ENCODE results near the gene PCDHGB2.
"Not testable (repeated sequence)": the region's sequence is repeated elsewhere in the genome, so short reads cannot be mapped to it uniquely, and the experiment has no call there.

The PCDHGB2 gene

GRCh38 chr5:141375444-141376155 lies 15.8 kb downstream of the PCDHGB2 start:
- not testable (repeated sequence) for H3K4me1 ChIP-seq (ENCODE audit: control insufficient read depth, insufficient read depth, low read length); H3K4me3 ChIP-seq (ENCODE audit: low read length); H3K9ac ChIP-seq (ENCODE audit: low read length); H3K36me3 ChIP-seq (ENCODE audit: control insufficient read depth, insufficient read depth, low read length)
- Histone ChIP-seq H3K27me3 (ENCODE audit: control insufficient read depth, insufficient read depth, low read length) (peaks cover 17% of the 10 kb centered on the region), H3K9me3 (ENCODE audit: control insufficient read depth, low read length) (peaks cover 18% of the 10 kb centered on the region)

GRCh38 chr5:141382469-141383294 lies 22.9 kb downstream of the PCDHGB2 start, which contains the start of gene PCDHGA7:
Gene PCDHGA7, plus strand, starts transcription at chr5:141382742. Its CDS starts 158 bp downstream, at chr5:141382900.
- Histone ChIP-seq H3K9me3 (ENCODE audit: control insufficient read depth, low read length) (peaks cover 15% of the 10 kb centered on the region), H3K4me3 (ENCODE audit: low read length) (peak within 1 kb of the TSS; percentile 41), H3K4me1 (ENCODE audit: control insufficient read depth, insufficient read depth, low read length) (no peaks in the 10 kb centered on the region), H3K9ac (ENCODE audit: low read length) (no peak within 1 kb of the TSS), H3K36me3 (ENCODE audit: control insufficient read depth, insufficient read depth, low read length) (no peaks in the 10 kb centered on the region), H3K27me3 (ENCODE audit: control insufficient read depth, insufficient read depth, low read length) (peaks cover 15% of the 10 kb centered on the region)

- Histone ChIP-seq H3K27me3 (ENCODE audit: control insufficient read depth, insufficient read depth, low read length) (peaks cover 17% of the 10 kb centered on the region), H3K4me3 (ENCODE audit: low read length) (no peak overlapping the region), H3K9ac (ENCODE audit: low read length) (no peak overlapping the region), H3K4me1 (ENCODE audit: control insufficient read depth, insufficient read depth, low read length) (no peaks in the 10 kb centered on the region), H3K9me3 (ENCODE audit: control insufficient read depth, low read length) (peaks cover 17% of the 10 kb centered on the region), H3K36me3 (ENCODE audit: control insufficient read depth, insufficient read depth, low read length) (no peaks in the 10 kb centered on the region)
Observed at GRCh38 chr5:141383345-141383744, 23.6 kb downstream of the PCDHGB2 start.

GRCh38 chr5:141384471-141385267 lies 24.9 kb downstream of the PCDHGB2 start:
- Histone ChIP-seq H3K9ac (ENCODE audit: low read length) (no peak overlapping the region), H3K9me3 (ENCODE audit: control insufficient read depth, low read length) (peaks cover 23% of the 10 kb centered on the region), H3K4me1 (ENCODE audit: control insufficient read depth, insufficient read depth, low read length) (no peaks in the 10 kb centered on the region), H3K36me3 (ENCODE audit: control insufficient read depth, insufficient read depth, low read length) (no peaks in the 10 kb centered on the region), H3K4me3 (ENCODE audit: low read length) (no peak overlapping the region), H3K27me3 (ENCODE audit: control insufficient read depth, insufficient read depth, low read length) (peaks cover 28% of the 10 kb centered on the region)

GRCh38 chr5:141387557-141388311 lies 27.9 kb downstream of the PCDHGB2 start, which contains the start of gene PCDHGB4:
Gene PCDHGB4, plus strand, starts transcription at chr5:141387698. Its CDS starts 187 bp downstream, at chr5:141387885.
- H3K36me3 ChIP-seq (ENCODE audit: control insufficient read depth, insufficient read depth, low read length); H3K9ac ChIP-seq (ENCODE audit: low read length); H3K4me3 ChIP-seq (ENCODE audit: low read length); H3K4me1 ChIP-seq (ENCODE audit: control insufficient read depth, insufficient read depth, low read length): not testable (repeated sequence)
- H3K9me3 ChIP-seq (ENCODE audit: control insufficient read depth, low read length) = peaks cover 23% of the 10 kb centered on the region
- peaks cover 27% of the 10 kb centered on the region for H3K27me3 ChIP-seq (ENCODE audit: control insufficient read depth, insufficient read depth, low read length)

GRCh38 chr5:141388661-141389060 lies 28.9 kb downstream of the PCDHGB2 start:
- no peak overlapping the region for H3K9ac ChIP-seq (ENCODE audit: low read length)
- H3K4me3 ChIP-seq (ENCODE audit: low read length) = no peak overlapping the region
- H3K27me3 ChIP-seq (ENCODE audit: control insufficient read depth, insufficient read depth, low read length) = peaks cover 20% of the 10 kb centered on the region
- peaks cover 14% of the 10 kb centered on the region for H3K9me3 ChIP-seq (ENCODE audit: control insufficient read depth, low read length)
- no peaks in the 10 kb centered on the region for H3K4me1 ChIP-seq (ENCODE audit: control insufficient read depth, insufficient read depth, low read length)
- H3K36me3 ChIP-seq (ENCODE audit: control insufficient read depth, insufficient read depth, low read length) = no peaks in the 10 kb centered on the region

GRCh38 chr5:141389153-141390042 lies 29.6 kb downstream of the PCDHGB2 start:
- no peaks in the 10 kb centered on the region for H3K36me3 ChIP-seq (ENCODE audit: control insufficient read depth, insufficient read depth, low read length)
- H3K9ac ChIP-seq (ENCODE audit: low read length) = no peak overlapping the region
- peaks cover 16% of the 10 kb centered on the region for H3K27me3 ChIP-seq (ENCODE audit: control insufficient read depth, insufficient read depth, low read length)
- H3K9me3 ChIP-seq (ENCODE audit: control insufficient read depth, low read length) = peaks cover 12% of the 10 kb centered on the region
- no peak overlapping the region for H3K4me3 ChIP-seq (ENCODE audit: low read length)
- H3K4me1 ChIP-seq (ENCODE audit: control insufficient read depth, insufficient read depth, low read length) = no peaks in the 10 kb centered on the region

- H3K4me1 ChIP-seq (ENCODE audit: control insufficient read depth, insufficient read depth, low read length) = no peaks in the 10 kb centered on the region
- H3K9ac ChIP-seq (ENCODE audit: low read length) = no peak within 1 kb of the TSS
- H3K4me3 ChIP-seq (ENCODE audit: low read length) = no peak within 1 kb of the TSS
- no peaks in the 10 kb centered on the region for H3K36me3 ChIP-seq (ENCODE audit: control insufficient read depth, insufficient read depth, low read length)
- H3K9me3 ChIP-seq (ENCODE audit: control insufficient read depth, low read length) = peaks cover 17% of the 10 kb centered on the region
- H3K27me3 ChIP-seq (ENCODE audit: control insufficient read depth, insufficient read depth, low read length) = peaks cover 16% of the 10 kb centered on the region
Observed at GRCh38 chr5:141392429-141393198, 32.8 kb downstream of the PCDHGB2 start, which contains the start of gene PCDHGA8. Gene PCDHGA8, plus strand, starts transcription at chr5:141392633. Its CDS starts 181 bp downstream, at chr5:141392814.

GRCh38 chr5:141393267-141393666 lies 33.5 kb downstream of the PCDHGB2 start:
- no peaks in the 10 kb centered on the region for H3K36me3 ChIP-seq (ENCODE audit: control insufficient read depth, insufficient read depth, low read length)
- no peak overlapping the region for H3K9ac ChIP-seq (ENCODE audit: low read length)
- H3K4me3 ChIP-seq (ENCODE audit: low read length) = no peak overlapping the region
- peaks cover 15% of the 10 kb centered on the region for H3K27me3 ChIP-seq (ENCODE audit: control insufficient read depth, insufficient read depth, low read length)
- peaks cover 15% of the 10 kb centered on the region for H3K9me3 ChIP-seq (ENCODE audit: control insufficient read depth, low read length)
- H3K4me1 ChIP-seq (ENCODE audit: control insufficient read depth, insufficient read depth, low read length) = no peaks in the 10 kb centered on the region
